GM23338 (cell line): ENCODE results near the gene IRF6.

Source experiments
- EZH2 ChIP-seq: fragments of 200-600 bp; sonication (generic); IDR thresholded peaks from one replicate; pipeline ENCODE4 v1.8.0; 2017; ENCODE audit warnings: antibody characterized with exemption, mild to moderate bottlenecking, low read depth; ENCODE audit not compliant: unreplicated experiment
- EZH2phosphoT487 ChIP-seq: fragments of 200-600 bp; sonication (generic); IDR thresholded peaks from one replicate; pipeline ENCODE4 v1.8.1; 2018; ENCODE audit warnings: antibody characterized with exemption; ENCODE audit not compliant: unreplicated experiment
- JUNB ChIP-seq: IDR thresholded peaks from one replicate; pipeline ENCODE4 v1.6.1; 2016; ENCODE audit warnings: antibody characterized with exemption; ENCODE audit not compliant: unreplicated experiment
- POLR2AphosphoS5 ChIP-seq: IDR thresholded peaks from 2 replicates; pipeline ENCODE4 v1.6.1; 2016; ENCODE audit warnings: antibody characterized with exemption, low read depth
- TF ChIP-seq, protein P1 (sequence below): IDR thresholded peaks from one replicate; pipeline ENCODE4 v1.6.1; 2018; ENCODE audit warnings: antibody characterized with exemption; ENCODE audit not compliant: unreplicated experiment
- TF ChIP-seq, protein P2 (sequence below), 2 experiments: fragments of 200-600 bp in 1 of 2; sonication (generic) in 1 of 2; conservative IDR thresholded peaks; 2 replicates each; pipeline versions ENCODE4 v1.5.1 to v1.6.1; 2016 to 2017; ENCODE audit warnings: antibody characterized with exemption in 2 of 2, low read depth in 2 of 2, mild to moderate bottlenecking in 2 of 2, moderate library complexity in 1 of 2

DNA sequence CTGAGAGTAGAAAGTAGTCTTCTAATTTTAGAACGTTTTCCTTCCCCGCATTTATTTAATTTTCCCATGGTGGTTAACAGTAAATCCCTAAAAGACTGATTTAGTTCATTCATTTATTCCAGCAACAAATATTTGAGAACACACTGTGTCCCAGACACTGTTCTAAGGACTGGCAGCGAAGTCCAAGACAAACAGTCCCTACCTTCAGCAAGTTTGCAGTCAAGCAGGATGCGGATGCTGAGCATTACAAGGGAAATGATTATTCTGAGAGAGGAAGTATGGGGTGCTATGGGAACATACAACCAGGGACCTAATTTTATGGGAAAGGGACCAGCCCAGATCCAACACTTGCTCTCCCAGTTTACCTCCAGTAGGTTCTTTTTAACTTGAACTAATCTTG, 20.4 kb downstream of the IRF6 start:
- TF ChIP-seq EZH2 (no peak), POLR2AphosphoS5 (no peak), JUNB (no peak), EZH2phosphoT487 (no peak)
- TF ChIP-seq, protein P1, sequence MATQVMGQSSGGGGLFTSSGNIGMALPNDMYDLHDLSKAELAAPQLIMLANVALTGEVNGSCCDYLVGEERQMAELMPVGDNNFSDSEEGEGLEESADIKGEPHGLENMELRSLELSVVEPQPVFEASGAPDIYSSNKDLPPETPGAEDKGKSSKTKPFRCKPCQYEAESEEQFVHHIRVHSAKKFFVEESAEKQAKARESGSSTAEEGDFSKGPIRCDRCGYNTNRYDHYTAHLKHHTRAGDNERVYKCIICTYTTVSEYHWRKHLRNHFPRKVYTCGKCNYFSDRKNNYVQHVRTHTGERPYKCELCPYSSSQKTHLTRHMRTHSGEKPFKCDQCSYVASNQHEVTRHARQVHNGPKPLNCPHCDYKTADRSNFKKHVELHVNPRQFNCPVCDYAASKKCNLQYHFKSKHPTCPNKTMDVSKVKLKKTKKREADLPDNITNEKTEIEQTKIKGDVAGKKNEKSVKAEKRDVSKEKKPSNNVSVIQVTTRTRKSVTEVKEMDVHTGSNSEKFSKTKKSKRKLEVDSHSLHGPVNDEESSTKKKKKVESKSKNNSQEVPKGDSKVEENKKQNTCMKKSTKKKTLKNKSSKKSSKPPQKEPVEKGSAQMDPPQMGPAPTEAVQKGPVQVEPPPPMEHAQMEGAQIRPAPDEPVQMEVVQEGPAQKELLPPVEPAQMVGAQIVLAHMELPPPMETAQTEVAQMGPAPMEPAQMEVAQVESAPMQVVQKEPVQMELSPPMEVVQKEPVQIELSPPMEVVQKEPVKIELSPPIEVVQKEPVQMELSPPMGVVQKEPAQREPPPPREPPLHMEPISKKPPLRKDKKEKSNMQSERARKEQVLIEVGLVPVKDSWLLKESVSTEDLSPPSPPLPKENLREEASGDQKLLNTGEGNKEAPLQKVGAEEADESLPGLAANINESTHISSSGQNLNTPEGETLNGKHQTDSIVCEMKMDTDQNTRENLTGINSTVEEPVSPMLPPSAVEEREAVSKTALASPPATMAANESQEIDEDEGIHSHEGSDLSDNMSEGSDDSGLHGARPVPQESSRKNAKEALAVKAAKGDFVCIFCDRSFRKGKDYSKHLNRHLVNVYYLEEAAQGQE, result no peak
- TF ChIP-seq, protein P2, sequence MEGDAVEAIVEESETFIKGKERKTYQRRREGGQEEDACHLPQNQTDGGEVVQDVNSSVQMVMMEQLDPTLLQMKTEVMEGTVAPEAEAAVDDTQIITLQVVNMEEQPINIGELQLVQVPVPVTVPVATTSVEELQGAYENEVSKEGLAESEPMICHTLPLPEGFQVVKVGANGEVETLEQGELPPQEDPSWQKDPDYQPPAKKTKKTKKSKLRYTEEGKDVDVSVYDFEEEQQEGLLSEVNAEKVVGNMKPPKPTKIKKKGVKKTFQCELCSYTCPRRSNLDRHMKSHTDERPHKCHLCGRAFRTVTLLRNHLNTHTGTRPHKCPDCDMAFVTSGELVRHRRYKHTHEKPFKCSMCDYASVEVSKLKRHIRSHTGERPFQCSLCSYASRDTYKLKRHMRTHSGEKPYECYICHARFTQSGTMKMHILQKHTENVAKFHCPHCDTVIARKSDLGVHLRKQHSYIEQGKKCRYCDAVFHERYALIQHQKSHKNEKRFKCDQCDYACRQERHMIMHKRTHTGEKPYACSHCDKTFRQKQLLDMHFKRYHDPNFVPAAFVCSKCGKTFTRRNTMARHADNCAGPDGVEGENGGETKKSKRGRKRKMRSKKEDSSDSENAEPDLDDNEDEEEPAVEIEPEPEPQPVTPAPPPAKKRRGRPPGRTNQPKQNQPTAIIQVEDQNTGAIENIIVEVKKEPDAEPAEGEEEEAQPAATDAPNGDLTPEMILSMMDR (conservative IDR thresholded peaks at IDR 0.05; ENCODE audit: low read depth in 2 of 2), result no peak
